ENCODE results near the gene OR5T3.

DNA sequence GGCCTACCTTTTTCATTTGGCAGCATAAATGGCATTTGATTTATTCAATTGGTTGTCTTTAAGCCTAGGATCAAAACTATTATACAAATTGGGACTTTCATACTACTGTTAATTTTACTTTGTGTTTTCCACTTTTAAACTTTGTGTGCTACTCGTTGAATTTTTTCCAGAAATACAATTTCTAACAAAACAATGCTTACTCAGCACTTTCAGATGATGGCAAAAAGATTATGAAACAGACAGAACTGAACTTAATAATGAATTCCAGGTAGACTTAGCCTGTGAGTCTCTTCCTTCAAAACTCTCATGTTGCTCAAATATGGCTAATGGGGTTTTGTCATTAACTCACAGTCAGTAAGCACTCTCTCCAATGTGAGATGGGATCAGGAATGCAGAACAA is 44.3 kb upstream of the OR5T3 start:
- TF ChIP-seq POLR2A (IDR thresholded peaks at IDR 0.05), result no peak
- TF ChIP-seq, protein P1, sequence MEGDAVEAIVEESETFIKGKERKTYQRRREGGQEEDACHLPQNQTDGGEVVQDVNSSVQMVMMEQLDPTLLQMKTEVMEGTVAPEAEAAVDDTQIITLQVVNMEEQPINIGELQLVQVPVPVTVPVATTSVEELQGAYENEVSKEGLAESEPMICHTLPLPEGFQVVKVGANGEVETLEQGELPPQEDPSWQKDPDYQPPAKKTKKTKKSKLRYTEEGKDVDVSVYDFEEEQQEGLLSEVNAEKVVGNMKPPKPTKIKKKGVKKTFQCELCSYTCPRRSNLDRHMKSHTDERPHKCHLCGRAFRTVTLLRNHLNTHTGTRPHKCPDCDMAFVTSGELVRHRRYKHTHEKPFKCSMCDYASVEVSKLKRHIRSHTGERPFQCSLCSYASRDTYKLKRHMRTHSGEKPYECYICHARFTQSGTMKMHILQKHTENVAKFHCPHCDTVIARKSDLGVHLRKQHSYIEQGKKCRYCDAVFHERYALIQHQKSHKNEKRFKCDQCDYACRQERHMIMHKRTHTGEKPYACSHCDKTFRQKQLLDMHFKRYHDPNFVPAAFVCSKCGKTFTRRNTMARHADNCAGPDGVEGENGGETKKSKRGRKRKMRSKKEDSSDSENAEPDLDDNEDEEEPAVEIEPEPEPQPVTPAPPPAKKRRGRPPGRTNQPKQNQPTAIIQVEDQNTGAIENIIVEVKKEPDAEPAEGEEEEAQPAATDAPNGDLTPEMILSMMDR (IDR thresholded peaks at IDR 0.05), result no peak

All from testis (tissue), 2 donors.